Peyer's patch (tissue), 4 donors: ENCODE results near the gene WWOX.

Experiments
- CTCF ChIP-seq, 6 experiments: fragments of 450-650 bp in 4 of 6; fragments of 200-600 bp in 2 of 6; sonication (generic) in 1 of 6; IDR thresholded peaks; one replicate each; pipeline ENCODE4 v1.5.1; 2017 to 2019; ENCODE audit warnings: antibody characterized with exemption in 6 of 6, mild to moderate bottlenecking in 3 of 6, moderate library complexity in 1 of 6
- POLR2A ChIP-seq, 2 donors: fragments of 450-650 bp; IDR thresholded peaks; one replicate each; pipeline ENCODE4 v1.5.1; 2017; ENCODE audit warnings: antibody characterized with exemption in 2 of 2, mild to moderate bottlenecking in 2 of 2, moderate library complexity in 2 of 2

GRCh38 chr16:79019431-79019830 lies 920.0 kb downstream of the WWOX start:
- no peak for TF ChIP-seq CTCF (IDR thresholded peaks at IDR 0.05)
- TF ChIP-seq POLR2A (IDR thresholded peaks at IDR 0.05) = no peak
